ENCODE measurements around the gene ZC3HAV1.
"Not testable (repeated sequence)": the region's sequence is repeated elsewhere in the genome, so short reads cannot be mapped to it uniquely, and the experiment has no call there.

The ZC3HAV1 gene

DNA sequence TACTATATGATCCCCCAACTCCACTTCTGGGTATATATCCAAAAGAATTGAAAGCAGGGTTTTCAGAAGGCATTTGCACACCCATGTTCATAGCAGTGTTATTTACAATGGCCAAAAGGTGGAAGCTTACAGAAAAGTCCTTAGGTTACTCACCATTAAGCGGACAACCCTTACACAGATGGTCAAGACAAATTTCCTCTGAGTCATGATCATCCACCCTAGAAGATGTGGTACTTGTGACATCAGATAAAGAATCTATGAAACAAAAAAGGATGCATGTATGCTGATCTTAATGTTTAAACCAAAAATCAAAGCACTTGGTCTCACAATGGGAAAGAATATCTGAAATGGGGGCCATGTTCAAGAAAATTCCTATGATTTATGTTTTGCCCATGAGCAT, 31.1 kb downstream of the ZC3HAV1 start:
- TF ChIP-seq, protein P1, sequence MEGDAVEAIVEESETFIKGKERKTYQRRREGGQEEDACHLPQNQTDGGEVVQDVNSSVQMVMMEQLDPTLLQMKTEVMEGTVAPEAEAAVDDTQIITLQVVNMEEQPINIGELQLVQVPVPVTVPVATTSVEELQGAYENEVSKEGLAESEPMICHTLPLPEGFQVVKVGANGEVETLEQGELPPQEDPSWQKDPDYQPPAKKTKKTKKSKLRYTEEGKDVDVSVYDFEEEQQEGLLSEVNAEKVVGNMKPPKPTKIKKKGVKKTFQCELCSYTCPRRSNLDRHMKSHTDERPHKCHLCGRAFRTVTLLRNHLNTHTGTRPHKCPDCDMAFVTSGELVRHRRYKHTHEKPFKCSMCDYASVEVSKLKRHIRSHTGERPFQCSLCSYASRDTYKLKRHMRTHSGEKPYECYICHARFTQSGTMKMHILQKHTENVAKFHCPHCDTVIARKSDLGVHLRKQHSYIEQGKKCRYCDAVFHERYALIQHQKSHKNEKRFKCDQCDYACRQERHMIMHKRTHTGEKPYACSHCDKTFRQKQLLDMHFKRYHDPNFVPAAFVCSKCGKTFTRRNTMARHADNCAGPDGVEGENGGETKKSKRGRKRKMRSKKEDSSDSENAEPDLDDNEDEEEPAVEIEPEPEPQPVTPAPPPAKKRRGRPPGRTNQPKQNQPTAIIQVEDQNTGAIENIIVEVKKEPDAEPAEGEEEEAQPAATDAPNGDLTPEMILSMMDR (IDR thresholded peaks at IDR 0.05; ENCODE audit: low read length, missing control alignments) = no peak
- no peak for DNase-seq (ENCODE audit: low read depth)
- no peak overlapping the region for H3K4me3 ChIP-seq (replicated peaks; ENCODE audit: low read depth, low read length)

GRCh38 chr7:139077706-139078105, 31.8 kb downstream of the ZC3HAV1 start:
- H3K4me3 ChIP-seq (replicated peaks; ENCODE audit: low read depth, low read length); DNase-seq (ENCODE audit: low read depth): not testable (repeated sequence)

DNA sequence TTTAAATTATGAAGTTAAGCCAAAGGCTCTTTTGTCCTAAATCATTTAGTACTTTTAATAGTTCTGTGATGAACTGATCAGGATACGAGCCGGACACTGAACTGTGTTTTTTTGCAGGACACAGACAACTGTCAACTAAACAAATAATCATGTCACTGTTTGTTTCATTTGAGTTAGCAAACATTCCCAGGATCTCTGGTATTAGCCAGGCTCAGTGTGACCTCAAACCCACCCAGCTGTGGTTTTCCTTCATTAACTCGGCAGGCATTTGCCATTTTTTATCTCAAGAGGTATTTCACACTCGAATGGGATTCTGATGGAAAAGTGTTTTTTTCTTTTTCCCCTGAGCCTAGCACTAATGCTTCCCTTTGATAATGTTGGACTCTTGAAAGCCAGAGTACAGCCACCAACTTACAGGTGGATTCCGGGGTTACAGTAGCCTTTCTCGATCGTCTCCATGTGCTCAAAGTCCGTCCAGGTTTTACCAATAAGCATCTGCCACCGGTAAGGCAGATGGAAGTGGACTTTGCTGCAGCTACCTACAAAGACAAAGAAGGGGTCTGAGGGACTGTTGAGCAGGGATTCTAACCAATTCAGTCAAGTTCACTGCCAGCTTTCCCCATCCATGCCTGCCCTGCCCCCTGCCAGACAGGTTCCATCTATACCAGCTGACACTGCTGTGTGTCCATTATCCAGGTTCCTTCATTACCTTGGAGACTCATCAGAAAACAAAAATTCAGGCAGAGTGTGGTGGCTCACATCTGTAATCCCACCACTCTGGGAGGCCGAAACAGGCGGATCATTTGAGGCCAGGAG, 33.4 kb downstream of the ZC3HAV1 start:
- TF ChIP-seq, protein P1 (IDR thresholded peaks at IDR 0.05; ENCODE audit: low read length, missing control alignments) = no peak
- DNase-seq (ENCODE audit: low read depth) = no peak
- no peak overlapping the region for H3K4me3 ChIP-seq (replicated peaks; ENCODE audit: low read depth, low read length)

DNA sequence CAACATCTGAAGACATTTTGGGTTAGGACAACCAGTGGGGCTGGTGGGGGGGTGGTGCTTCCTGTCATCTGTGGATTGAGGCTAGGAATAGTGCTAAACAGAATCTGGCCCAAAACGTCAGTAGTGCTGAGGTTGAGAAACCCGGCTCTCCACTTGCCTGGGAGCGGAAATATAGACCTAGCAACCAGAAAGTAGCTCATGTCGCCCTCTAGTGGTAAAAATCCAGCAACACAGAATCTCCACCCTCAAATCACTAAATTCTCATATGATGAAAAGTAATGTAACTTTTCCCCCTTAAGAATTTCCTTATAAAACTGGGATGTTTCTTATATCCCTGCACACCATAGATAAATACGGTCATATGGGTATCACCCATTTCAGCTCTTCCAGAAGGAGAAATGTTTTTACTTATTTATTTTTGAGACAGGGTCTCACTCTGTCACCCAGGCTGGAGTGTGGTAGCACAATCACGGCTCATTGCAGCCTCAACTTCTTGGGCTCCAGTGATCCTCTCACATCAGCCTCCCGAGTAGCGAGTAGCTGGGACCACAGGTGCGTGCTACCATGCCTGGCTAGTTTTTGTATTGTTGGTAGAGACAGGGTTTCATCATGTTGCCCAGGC, 34.4 kb downstream of the ZC3HAV1 start:
- no peak overlapping the region for H3K4me3 ChIP-seq (replicated peaks; ENCODE audit: low read depth, low read length)
- peak; percentile 90 for DNase-seq (ENCODE audit: low read depth)
- TF ChIP-seq, protein P1 (IDR thresholded peaks at IDR 0.05; ENCODE audit: low read length, missing control alignments) = peak; percentile 82

DNA sequence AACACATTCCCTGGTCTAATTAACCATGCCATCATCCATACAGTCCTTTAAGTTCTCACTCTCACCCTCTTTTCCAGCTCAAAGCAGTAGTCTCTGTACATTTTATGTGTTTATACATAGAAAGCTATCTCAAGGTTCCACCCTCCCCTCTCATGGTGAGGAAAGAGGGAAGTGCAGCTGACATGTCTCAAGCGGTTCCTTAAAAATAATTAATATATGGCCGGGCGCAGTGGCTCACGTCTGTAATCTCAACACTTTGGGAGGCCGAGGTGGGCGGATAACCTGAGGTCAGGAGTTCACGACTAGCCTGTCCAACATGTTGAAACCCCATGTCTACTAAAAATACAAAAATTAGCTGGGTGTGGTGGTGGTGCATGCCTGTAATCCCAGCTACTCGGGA, 36.7 kb downstream of the ZC3HAV1 start:
- TF ChIP-seq, protein P1 (IDR thresholded peaks at IDR 0.05; ENCODE audit: low read length, missing control alignments) = no peak
- no peak for DNase-seq (ENCODE audit: low read depth)
- H3K4me3 ChIP-seq (replicated peaks; ENCODE audit: low read depth, low read length) = no peak overlapping the region

DNA sequence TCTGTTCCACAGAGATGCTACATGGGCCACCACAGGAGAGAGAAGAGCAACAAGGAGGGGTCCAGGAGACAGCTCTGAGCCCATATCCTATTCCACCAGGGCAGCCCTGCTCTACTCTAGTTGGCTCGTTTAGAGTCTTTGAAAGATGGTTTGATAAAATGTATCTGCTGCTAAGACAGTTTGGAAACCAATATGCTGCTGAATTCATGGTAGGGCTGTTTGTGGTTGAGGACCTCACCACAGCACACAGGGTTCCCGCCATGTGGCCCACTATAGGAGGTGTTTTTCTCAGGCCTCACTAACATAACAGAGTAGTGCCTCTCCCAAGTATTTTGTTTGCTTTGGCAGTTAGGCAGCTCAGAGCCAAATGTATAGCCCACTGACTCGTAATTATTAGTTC, 37.8 kb downstream of the ZC3HAV1 start:
- H3K4me3 ChIP-seq (replicated peaks; ENCODE audit: low read depth, low read length) = no peak overlapping the region
- no peak for DNase-seq (ENCODE audit: low read depth)
- TF ChIP-seq, protein P1 (IDR thresholded peaks at IDR 0.05; ENCODE audit: low read length, missing control alignments) = no peak

DNA sequence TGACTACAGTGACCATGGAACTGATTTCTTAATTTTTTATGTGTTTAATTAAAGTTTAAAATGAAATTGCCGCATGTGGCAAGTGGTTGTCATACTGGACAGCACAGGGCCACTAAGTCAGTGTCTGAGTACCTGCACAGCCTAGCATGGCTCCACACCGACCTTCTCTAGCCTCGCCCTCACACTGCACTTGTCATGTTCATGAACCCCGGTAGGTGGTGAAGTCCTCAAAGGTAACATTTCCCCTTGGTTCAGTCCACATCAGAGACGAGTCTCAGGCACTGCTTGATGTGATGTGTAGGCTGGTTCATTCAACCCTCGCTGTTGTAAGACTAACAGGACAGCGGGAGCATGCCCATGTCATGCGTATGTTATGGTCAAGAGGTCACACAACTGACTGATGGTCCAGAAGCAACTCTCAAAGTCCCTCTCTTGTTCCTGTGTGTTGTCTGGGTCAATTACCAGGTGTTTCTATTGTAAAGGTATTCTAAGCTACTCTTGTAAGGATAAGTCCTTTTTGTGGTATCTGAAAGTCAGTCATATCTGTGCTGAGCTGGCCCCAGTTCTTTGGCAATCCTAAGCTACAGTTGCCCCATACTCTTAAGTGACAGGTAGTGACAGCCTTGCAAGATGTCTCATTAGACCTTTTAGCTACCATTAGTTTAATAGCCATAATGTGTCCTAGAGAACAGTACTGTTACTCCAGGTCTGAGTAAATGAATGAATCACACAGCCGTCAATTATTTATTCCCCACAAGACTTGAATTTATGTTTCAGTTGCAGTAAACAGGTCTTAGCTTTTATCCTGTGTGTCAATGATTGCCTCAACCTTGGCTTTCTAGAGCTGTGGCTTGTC, 40.7 kb downstream of the ZC3HAV1 start:
- TF ChIP-seq, protein P1 (IDR thresholded peaks at IDR 0.05; ENCODE audit: low read length, missing control alignments) = no peak
- DNase-seq (ENCODE audit: low read depth) = no peak

More for the DNA sequence above, 40.7 kb downstream of the ZC3HAV1 start:
- H3K4me3 ChIP-seq (replicated peaks; ENCODE audit: low read depth, low read length) = no peak overlapping the region
